Parathyroid adenoma (tissue), 2 donors: Measurements from ENCODE around the gene ZDHHC11.
"Not testable (repeated sequence)": the region's sequence is repeated elsewhere in the genome, so short reads cannot be mapped to it uniquely, and the experiment has no call there.

Source experiments
- H2AFZ ChIP-seq: fragments of 300-600 bp; sonication (generic); one replicate; pipeline ENCODE4 v1.7.0; 2017; ENCODE audit warnings: antibody characterized with exemption, mild to moderate bottlenecking
- H3K27ac ChIP-seq: fragments of 300-600 bp; sonication (generic); one replicate; pipeline ENCODE4 v1.7.0; 2017
- H3K27me3 ChIP-seq: fragments of 300-600 bp; sonication (generic); one replicate; pipeline ENCODE4 v1.7.0; 2017; ENCODE audit warnings: low read length; ENCODE audit not compliant: control insufficient read depth, insufficient read depth
- H3K36me3 ChIP-seq: fragments of 300-600 bp; sonication (generic); one replicate; pipeline ENCODE4 v1.7.0; 2017; ENCODE audit warnings: low read length; ENCODE audit not compliant: control insufficient read depth, insufficient read depth
- H3K4me1 ChIP-seq: fragments of 300-600 bp; sonication (generic); one replicate; pipeline ENCODE4 v1.7.0; 2017; ENCODE audit warnings: control low read depth
- H3K4me2 ChIP-seq: fragments of 300-600 bp; sonication (generic); one replicate; pipeline ENCODE4 v1.7.0; 2017; ENCODE audit warnings: low read length
- H3K4me3 ChIP-seq: fragments of 300-600 bp; sonication (generic); one replicate; pipeline ENCODE4 v1.7.0; 2017; ENCODE audit warnings: low read depth, low read length
- H3K79me2 ChIP-seq: fragments of 300-600 bp; sonication (generic); one replicate; pipeline ENCODE4 v1.7.0; 2017; ENCODE audit warnings: control low read depth
- H3K9ac ChIP-seq: fragments of 300-600 bp; sonication (generic); one replicate; pipeline ENCODE4 v1.7.0; 2017; ENCODE audit warnings: mild to moderate bottlenecking
- H3K9me3 ChIP-seq: fragments of 300-600 bp; sonication (generic); one replicate; pipeline ENCODE4 v1.7.0; 2017; ENCODE audit warnings: low read length; ENCODE audit not compliant: control insufficient read depth
- TF ChIP-seq, protein P1 (sequence below): fragments of 300-600 bp; sonication (generic); IDR thresholded peaks from one replicate; pipeline ENCODE4 v1.7.0; 2017; ENCODE audit warnings: antibody characterized with exemption, mild to moderate bottlenecking
- donor health status: primary hyperparathyroidism.

ZDHHC11 gene

DNA sequence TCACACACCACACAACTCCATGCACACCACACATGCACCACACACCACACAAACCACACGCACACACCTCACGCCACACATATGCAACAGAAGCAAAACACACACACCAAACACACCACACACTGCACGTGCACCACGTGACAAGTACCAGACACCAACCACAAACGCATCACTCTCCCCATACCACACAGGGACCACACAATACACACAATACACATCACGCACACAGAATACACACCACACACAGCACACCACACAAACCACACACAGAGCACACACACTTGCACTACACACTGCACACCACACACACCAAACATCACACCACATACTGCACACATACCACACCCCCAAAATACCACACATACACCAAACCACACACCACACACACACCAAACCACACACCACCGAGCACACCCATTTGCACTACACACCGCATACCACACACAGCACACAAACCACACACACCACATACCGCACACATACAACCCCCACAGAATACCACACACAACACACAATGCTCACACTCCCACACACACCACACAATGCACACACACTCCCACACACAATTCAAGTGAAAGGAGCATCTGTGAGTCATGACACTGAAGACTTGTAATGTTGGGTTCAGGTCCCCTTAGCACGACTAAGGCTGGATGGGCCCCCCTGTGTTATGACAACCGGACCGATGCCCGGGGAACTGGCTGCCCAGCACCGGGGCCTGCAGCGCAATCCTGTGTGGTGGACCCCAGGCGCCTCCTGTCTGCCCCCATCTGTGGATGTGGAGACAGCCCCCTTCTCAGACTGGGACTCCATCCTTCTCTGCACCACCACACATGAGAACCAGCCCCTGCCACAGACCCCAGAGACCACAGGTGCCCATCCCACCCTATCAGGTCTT lies 6.0 kb upstream of the ZDHHC11 start:
- H3K79me2 ChIP-seq, result no peaks in the 10 kb centered on the region

DNA sequence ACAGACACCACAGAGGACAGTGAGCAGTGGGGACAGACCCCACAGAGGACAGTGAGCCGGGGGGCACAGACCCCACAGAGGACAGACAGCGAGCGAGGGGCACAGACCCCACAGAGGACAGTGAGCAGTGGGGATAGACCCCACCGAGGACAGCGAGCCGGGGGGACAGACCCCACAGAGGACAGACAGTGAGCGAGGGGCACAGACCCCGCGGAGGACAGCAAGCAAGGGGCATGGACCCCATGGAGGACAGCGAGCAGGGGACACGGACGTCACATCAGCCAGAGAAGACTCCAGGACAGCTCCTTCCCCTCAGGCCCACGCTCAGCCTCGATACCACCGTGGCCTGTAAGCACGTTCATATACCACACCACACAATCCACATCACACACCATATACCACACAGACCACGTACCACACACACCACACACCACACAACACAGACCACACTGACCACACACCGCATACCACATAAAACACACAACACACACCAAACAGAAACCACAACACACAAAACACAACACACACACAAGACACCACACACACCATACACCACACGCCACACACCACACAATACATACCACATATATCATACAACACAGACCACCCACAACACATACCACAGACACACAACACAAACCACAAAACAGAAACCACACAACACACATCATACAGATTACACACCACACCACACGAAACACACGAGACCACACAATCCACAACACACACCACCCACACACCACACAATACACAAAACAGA lies 5.2 kb upstream of the ZDHHC11 start:
- Histone ChIP-seq H3K4me2 (no peak overlapping the region), H3K27ac (no peak overlapping the region), H3K4me3 (no peak overlapping the region), H3K79me2 (no peaks in the 10 kb centered on the region), H3K36me3 (no peaks in the 10 kb centered on the region), H3K9ac (no peak overlapping the region), H3K27me3 (peaks cover 3% of the 10 kb centered on the region), H2AFZ (no peak overlapping the region), H3K9me3 (no peaks in the 10 kb centered on the region), H3K4me1 (no peaks in the 10 kb centered on the region)
- TF ChIP-seq, protein P1, sequence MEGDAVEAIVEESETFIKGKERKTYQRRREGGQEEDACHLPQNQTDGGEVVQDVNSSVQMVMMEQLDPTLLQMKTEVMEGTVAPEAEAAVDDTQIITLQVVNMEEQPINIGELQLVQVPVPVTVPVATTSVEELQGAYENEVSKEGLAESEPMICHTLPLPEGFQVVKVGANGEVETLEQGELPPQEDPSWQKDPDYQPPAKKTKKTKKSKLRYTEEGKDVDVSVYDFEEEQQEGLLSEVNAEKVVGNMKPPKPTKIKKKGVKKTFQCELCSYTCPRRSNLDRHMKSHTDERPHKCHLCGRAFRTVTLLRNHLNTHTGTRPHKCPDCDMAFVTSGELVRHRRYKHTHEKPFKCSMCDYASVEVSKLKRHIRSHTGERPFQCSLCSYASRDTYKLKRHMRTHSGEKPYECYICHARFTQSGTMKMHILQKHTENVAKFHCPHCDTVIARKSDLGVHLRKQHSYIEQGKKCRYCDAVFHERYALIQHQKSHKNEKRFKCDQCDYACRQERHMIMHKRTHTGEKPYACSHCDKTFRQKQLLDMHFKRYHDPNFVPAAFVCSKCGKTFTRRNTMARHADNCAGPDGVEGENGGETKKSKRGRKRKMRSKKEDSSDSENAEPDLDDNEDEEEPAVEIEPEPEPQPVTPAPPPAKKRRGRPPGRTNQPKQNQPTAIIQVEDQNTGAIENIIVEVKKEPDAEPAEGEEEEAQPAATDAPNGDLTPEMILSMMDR, result no peak

More for the DNA sequence above, 6.0 kb upstream of the ZDHHC11 start:
- Histone ChIP-seq H3K36me3 (no peaks in the 10 kb centered on the region), H3K9ac (no peak overlapping the region), H3K4me1 (no peaks in the 10 kb centered on the region), H3K4me3 (no peak overlapping the region), H3K27ac (no peak overlapping the region), H2AFZ (no peak overlapping the region), H3K27me3 (peaks cover 3% of the 10 kb centered on the region), H3K9me3 (no peaks in the 10 kb centered on the region), H3K4me2 (no peak overlapping the region)
- TF ChIP-seq, protein P1, result no peak

DNA sequence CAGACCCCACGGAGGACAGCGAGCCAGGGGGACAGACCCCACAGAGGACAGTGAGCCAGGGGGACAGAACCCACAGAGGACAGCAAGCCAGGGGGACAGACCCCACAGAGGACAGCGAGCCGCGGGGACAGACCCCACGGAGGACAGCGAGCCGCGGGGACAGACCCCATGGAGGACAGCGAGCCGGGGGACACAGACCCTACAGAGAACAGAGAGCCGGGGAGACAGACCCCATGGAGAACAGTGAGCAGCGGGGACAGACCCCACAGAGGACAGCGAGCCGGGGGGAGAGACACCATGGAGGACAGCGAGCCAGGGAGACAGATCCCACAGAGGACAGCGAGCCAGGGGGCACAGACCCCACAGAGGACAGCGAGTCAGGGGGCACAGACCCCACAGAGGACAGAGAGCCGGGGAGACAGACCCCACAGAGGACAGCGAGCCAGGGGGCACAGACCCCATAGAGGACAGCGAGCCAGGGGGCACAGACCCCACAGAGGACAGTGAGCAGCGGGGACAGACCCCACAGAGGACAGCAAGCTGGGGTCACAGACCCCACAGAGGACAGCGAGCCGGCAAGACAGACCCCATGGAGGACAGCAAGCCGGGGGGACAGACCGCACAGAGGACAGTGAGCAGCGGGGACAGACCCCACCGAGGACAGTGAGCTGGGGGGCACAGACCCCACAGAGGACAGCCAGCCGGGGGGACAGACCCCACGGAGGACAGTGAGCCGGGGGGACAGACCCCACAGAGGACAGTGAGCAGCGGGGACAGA lies 4.4 kb upstream of the ZDHHC11 start:
- no peak overlapping the region for H3K27ac ChIP-seq
- H3K27me3 ChIP-seq, result peaks cover 3% of the 10 kb centered on the region
- no peaks in the 10 kb centered on the region for H3K9me3 ChIP-seq
- no peaks in the 10 kb centered on the region for H3K36me3 ChIP-seq
- no peak overlapping the region for H2AFZ ChIP-seq
- no peaks in the 10 kb centered on the region for H3K4me1 ChIP-seq
- H3K9ac ChIP-seq, result no peak overlapping the region
- H3K4me3 ChIP-seq, result no peak overlapping the region
- no peak overlapping the region for H3K4me2 ChIP-seq
- no peaks in the 10 kb centered on the region for H3K79me2 ChIP-seq
- TF ChIP-seq, protein P1, result no peak

DNA sequence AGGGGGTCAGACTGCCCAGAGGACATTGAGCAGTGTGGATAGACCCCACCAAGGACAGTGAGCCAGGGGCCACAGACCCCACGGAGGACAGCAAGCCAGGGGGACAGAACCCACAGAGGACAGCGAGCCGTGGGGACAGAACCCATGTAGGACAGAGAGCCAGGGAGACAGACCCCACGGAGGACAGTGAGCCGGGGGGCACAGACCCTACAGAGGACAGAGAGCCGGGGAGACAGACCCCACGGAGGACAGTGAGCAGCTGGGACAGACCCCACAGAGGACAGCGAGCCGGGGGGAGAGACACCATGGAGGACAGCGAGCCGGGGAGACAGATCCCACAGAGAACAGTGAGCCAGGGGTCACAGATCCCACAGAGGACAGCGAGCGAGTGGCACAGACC lies 3.4 kb upstream of the ZDHHC11 start:
- H3K4me1 ChIP-seq, result no peaks in the 10 kb centered on the region
- TF ChIP-seq, protein P1, result no peak
- H3K36me3 ChIP-seq, result no peaks in the 10 kb centered on the region
- no peak overlapping the region for H3K27ac ChIP-seq
- H3K9me3 ChIP-seq, result no peaks in the 10 kb centered on the region
- no peak overlapping the region for H3K4me2 ChIP-seq
- no peak overlapping the region for H2AFZ ChIP-seq
- no peak overlapping the region for H3K4me3 ChIP-seq
- H3K9ac ChIP-seq, result no peak overlapping the region
- peaks cover 3% of the 10 kb centered on the region for H3K27me3 ChIP-seq
- no peaks in the 10 kb centered on the region for H3K79me2 ChIP-seq

DNA sequence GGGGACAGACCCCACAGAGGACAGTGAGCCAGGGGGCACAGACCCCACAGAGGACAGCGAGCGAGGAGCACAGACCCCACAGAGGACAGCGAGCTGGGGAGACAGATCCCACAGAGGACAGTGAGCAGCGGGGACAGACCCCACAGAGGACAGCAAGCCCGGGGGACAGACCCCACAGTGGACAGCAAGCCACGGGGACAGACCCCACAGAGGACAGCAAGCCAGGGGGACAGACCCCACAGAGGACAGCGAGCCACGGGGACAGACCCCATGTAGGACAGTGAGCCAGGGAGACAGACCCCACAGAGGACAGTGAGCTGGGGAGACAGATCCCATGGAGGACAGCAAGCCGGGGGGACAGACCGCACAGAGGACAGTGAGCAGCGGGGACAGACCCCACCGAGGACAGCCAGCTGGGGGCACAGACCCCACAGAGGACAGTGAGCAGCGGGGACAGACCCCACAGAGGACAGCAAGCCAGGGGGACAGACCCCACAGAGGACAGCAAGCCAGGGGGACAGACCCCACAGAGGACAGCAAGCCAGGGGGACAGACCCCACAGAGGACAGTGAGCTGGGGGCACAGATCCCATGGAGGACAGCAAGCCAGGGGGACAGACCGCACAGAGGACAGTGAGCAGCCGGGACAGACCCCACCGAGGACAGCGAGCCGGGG lies 2.8 kb upstream of the ZDHHC11 start:
- H3K27me3 ChIP-seq, H3K9ac ChIP-seq, H3K9me3 ChIP-seq, H3K4me1 ChIP-seq, H3K79me2 ChIP-seq, H3K4me2 ChIP-seq, H3K36me3 ChIP-seq, H3K4me3 ChIP-seq, H2AFZ ChIP-seq, H3K27ac ChIP-seq: not testable (repeated sequence)
